Esophagus mucosa (tissue), 1 donor: ENCODE results near the gene OR52K2. TPM values are rescaled to one million over a fixed set of nuclear protein-coding genes. Genes with fewer than 3 reads are reported as not detected.
"Not testable (repeated sequence)": the region's sequence is repeated elsewhere in the genome, so short reads cannot be mapped to it uniquely, and the experiment has no call there.

Experiments used
- ATAC-seq: fragments of 200-7000 bp; cut with Tn5 transposase; one replicate; pipeline ENCODE4 v1.9.1; 2020
- total RNA-seq: library from RNA; stranded (reverse); gene quantifications from one replicate; pipeline ENCODE4 v1.2.4, GENCODE V29; 2023
- donor health status: DM: yes; HTN: yes; CAD: no.

OR52K2 gene
- total RNA-seq: not detected

- no peak for ATAC-seq
Measured at GRCh38 chr11:4448995-4449394, at the start of gene OR52K2. TSS of gene OR52K2 (plus strand) at chr11:4449295. CDS start at chr11:4449340, 45 bp downstream.

- ATAC-seq: not testable (repeated sequence)
Measured at GRCh38 chr11:4406206-4406605, 42.9 kb upstream of the OR52K2 start.

DNA sequence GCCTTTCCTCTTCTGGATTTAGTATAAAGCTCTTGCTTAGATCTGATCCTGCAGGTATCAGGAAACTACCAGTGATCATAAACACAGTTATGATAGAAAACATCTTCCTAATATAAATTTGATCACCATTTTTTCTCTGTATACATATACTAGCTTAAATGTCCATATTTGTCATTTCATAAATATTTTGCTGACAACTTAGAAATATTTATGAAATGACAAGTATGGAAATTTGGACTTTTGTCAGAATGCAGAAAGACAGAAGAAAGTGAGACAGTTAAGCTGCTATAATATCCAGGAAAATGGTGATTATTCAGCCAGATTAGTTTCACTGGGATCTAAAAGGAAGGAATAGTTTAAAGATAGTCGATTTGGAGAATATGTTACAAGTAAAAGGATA is 32.8 kb upstream of the OR52K2 start:
- no peak for ATAC-seq

DNA sequence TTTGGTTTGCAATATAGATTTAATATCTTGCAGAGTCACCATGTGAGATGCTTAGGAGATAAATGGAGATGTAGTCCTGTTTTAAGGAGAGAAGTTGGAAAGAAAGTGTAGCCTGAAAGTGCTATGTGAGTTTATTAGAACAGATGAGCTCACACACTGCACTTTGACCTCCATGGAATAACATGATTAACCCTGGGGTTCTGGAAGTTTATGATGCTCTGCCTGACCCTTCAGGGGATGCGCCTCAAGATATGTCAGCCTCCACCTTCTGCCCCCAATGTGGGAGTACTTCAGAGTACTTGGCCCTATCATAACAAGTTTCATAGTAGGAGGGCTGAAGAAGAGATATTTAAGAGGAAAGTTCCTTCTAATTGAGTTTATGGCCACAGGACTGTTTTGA is 32.3 kb upstream of the OR52K2 start:
- ATAC-seq: no peak

GRCh38 chr11:4418403-4418802 is 30.7 kb upstream of the OR52K2 start:
- ATAC-seq: no peak

- ATAC-seq: no peak
Measured at GRCh38 chr11:4430051-4430450, 19.0 kb upstream of the OR52K2 start.

GRCh38 chr11:4433856-4434255 is 15.2 kb upstream of the OR52K2 start:
- ATAC-seq: no peak

DNA sequence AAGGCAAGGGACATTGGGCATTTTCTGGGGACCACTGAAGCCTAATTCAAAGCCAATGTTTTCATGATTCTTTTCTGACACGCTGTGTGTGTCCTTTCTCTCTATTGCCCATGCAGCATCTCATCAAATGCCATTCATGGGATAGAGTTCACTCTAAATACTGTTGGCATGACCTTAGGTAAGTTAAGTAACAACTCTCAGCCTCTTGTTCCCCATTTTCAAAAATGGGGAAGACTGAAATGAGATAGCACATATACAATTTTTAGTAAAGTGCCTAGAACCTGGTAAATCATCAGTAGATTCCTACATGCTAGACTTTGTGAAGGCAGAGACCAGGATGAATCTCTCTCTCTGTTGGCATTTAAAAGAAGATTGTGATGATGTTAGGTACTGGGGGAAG is 12.7 kb upstream of the OR52K2 start:
- ATAC-seq: no peak

DNA sequence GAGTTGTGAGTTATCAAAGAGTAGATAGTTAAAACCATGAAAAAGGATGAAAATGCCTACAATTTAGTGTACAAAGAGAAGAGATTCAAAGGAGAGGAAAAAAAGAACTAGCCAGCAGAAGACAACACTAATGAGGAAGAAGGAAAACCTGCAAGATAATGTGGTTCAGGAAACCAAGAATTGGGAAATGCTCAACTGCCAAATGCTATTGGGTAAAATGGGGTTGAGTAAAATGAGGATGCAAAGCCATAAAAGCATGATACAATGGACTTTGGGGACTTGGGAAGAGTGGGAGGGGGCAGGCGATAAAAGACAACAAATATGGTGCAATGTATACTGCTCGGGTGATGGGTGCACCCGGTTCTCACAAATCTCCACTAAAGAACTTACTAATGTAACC is 7.6 kb upstream of the OR52K2 start:
- no peak for ATAC-seq

- no peak for ATAC-seq
Measured at GRCh38 chr11:4443232-4443891, 5.7 kb upstream of the OR52K2 start.

DNA sequence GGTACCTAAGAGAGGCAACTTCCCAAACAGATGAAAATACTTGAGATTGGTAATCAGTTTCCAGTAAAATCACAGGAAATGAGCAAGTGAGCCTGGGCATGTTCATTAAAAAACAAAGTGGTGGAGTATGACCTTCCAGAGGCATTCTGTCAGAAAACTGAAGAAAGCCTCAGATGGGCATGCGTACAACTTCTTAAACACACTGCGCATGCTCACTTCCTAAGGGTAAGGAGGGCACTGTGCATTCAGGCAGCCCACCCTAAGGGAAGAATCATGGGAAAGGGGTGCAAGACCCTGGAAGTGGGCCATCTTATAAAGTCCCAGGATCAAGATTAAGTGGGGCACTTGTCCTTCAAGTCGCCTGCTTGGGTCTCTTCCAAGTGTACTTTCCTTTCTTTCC is 4.0 kb downstream of the OR52K2 start:
- ATAC-seq: no peak

DNA sequence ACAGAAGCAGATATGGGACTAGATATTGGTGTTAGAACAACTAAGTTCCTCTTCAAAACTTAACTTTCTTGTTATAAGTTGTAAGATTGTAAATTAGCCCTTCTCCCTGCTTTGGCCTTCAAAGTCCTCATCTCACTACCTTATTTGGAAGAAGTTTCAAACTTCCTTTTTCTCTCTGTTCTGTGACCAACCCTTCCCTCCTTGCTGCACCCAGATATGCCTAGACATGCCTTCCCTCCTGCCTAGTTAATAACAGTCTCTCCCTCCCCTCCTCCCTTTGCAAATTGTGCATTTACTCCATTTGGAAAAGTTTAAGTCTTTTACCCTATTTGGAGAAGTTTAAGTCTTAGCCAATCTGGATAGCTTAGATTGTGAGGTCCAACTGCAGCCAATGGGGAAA is 4.9 kb downstream of the OR52K2 start:
- ATAC-seq: peak; percentile 64

- ATAC-seq: no peak
Measured at GRCh38 chr11:4455419-4455818, 6.3 kb downstream of the OR52K2 start.

- ATAC-seq: no peak
Measured at GRCh38 chr11:4459500-4459899, 10.4 kb downstream of the OR52K2 start.

DNA sequence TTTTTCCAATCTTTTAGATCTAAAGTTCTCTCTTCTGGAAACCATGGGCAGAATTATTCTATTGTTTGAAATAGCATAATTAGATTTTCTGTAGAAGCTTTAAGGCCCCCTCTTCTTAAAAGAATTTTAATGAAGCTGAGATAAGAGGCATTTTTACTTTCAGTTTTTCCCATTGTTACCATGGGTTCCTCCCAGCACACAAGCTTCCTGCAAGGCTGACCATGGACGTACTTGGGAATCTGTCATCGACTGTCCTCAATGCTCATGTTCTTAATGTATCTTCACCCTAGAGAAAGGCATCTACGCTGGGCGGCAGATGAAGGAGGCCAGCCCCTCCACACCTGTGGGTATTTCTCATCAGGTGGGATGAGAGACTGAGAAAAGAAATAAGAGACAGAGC is 11.1 kb downstream of the OR52K2 start:
- ATAC-seq: no peak

- ATAC-seq: peak; percentile 69
Measured at GRCh38 chr11:4464216-4465159, 15.4 kb downstream of the OR52K2 start.

DNA sequence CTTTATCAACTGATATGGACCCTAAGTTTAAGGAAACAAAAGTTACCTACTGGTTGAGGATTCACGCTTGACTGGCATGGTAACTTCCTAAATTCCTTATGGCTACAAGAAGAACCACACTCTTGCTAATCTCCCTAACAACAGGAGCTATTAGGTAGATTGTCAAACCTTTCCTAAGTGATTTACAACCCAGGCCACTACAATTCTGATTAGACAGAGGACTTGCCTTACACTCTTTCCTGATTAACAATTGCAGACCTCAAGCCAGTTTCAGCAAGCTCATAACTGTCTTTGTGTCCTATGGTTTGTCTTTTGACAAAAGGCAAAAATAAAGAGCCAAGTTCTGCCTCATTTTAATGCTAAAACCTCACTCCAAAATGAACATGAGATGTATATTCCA is 16.3 kb downstream of the OR52K2 start:
- ATAC-seq: no peak

GRCh38 chr11:4466131-4466870 is 17.2 kb downstream of the OR52K2 start:
- peak; percentile 79 for ATAC-seq

- ATAC-seq: peak; percentile 24
Measured at GRCh38 chr11:4466871-4467442, 17.9 kb downstream of the OR52K2 start.

GRCh38 chr11:4467811-4468606 is 18.9 kb downstream of the OR52K2 start:
- ATAC-seq: no peak

DNA sequence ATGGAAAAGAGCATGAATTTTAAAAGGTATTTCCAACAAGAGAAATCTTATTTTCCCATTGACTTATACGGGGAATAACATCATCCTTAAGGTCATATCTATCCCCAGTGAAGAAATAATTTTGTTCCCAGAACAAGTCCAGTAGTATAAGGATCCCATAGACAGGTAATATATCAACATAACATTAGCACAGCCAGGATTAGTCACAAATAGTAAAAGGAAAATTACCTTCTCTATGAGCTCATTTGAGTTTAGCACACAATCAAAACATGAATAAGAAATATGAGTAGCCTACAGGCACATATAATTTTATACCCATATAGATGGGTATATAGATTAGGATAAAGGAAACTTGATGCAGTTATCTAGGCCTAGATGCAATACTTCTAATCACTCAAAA is 30.5 kb downstream of the OR52K2 start:
- ATAC-seq: no peak
